Activated CD4-positive, CD25-positive, alpha-beta regulatory T cell treated with anti-CD3 and anti-CD28 coated beads, Interleukin-2, amount 50 U/mL, for 24 hours (primary cell): Measurements from ENCODE around the gene INPP1.
A peak's percentile ranks its signal among the peaks of the same experiment; 100 is the strongest.
"Not testable (repeated sequence)": the region's sequence is repeated elsewhere in the genome, so short reads cannot be mapped to it uniquely, and the experiment has no call there.

Experiments used
- ATAC-seq, 2 donors: fragments of 150-1000 bp; cut with Tn5 transposase; one replicate each; pipeline ENCODE4 v1.10.0; 2021; ENCODE audit warnings: mild to moderate bottlenecking in 1 of 2, moderate library complexity in 1 of 2

INPP1 gene

GRCh38 chr2:190334479-190335224 is 8.7 kb upstream of the INPP1 start:
- no peak for ATAC-seq

GRCh38 chr2:190335225-190335559 is 8.2 kb upstream of the INPP1 start:
- ATAC-seq = no peak

- ATAC-seq = not testable (repeated sequence)
Observed at GRCh38 chr2:190335584-190335983, 7.8 kb upstream of the INPP1 start.

GRCh38 chr2:190336420-190336819 is 7.0 kb upstream of the INPP1 start:
- no peak for ATAC-seq

GRCh38 chr2:190338453-190338852 is 4.9 kb upstream of the INPP1 start:
- ATAC-seq = no peak

GRCh38 chr2:190339394-190339793 is 4.0 kb upstream of the INPP1 start:
- no peak for ATAC-seq

GRCh38 chr2:190340369-190340768 is 3.0 kb upstream of the INPP1 start:
- ATAC-seq = no peak

- ATAC-seq = no peak
Observed at GRCh38 chr2:190342611-190343010, 778 bp upstream of the INPP1 start.

- ATAC-seq = peak in 1 of 2 donors; percentile 12
Observed at GRCh38 chr2:190343089-190343535, 277 bp upstream of the INPP1 start.

- ATAC-seq = peak in 1 of 2 donors; percentile 27
Observed at GRCh38 chr2:190344276-190344827, 963 bp downstream of the INPP1 start.

- ATAC-seq = no peak
Observed at GRCh38 chr2:190350371-190350770, 7.0 kb downstream of the INPP1 start.

- no peak for ATAC-seq
Observed at GRCh38 chr2:190351955-190352354, 8.6 kb downstream of the INPP1 start.

GRCh38 chr2:190352668-190353536 is 9.5 kb downstream of the INPP1 start:
- no peak for ATAC-seq

GRCh38 chr2:190353537-190353899 is 10.1 kb downstream of the INPP1 start:
- no peak for ATAC-seq

GRCh38 chr2:190354003-190354690 is 10.8 kb downstream of the INPP1 start:
- ATAC-seq = no peak

GRCh38 chr2:190355968-190356644 is 12.7 kb downstream of the INPP1 start:
- ATAC-seq = no peak

- ATAC-seq = no peak
Observed at GRCh38 chr2:190357600-190357999, 14.2 kb downstream of the INPP1 start.

GRCh38 chr2:190358655-190359448 is 15.5 kb downstream of the INPP1 start:
- not testable (repeated sequence) for ATAC-seq

GRCh38 chr2:190360561-190360960 is 17.2 kb downstream of the INPP1 start:
- ATAC-seq = no peak

- ATAC-seq = no peak
Observed at GRCh38 chr2:190360965-190361364, 17.6 kb downstream of the INPP1 start.

GRCh38 chr2:190361572-190361971 is 18.2 kb downstream of the INPP1 start:
- ATAC-seq = no peak

- no peak for ATAC-seq
Observed at GRCh38 chr2:190362894-190363293, 19.5 kb downstream of the INPP1 start.
